Endodermal cell (in vitro differentiated cells): ENCODE results near the gene PEX11G. TPM values are rescaled to one million over a fixed set of nuclear protein-coding genes. Genes with fewer than 3 reads are reported as not detected.

Experiments
- DNase-seq: peaks from one replicate; pipeline ENCODE4 v3.0.0-alpha.2; 2017
- H3K27ac ChIP-seq: 2 replicates; pipeline ENCODE4 v1.5.1; 2013; ENCODE audit warnings: mild to moderate bottlenecking, low read depth, low read length, moderate library complexity
- H3K27me3 ChIP-seq: 2 replicates; pipeline ENCODE4 v1.6.1; 2013; ENCODE audit warnings: mild to moderate bottlenecking, low read length, moderate library complexity; ENCODE audit not compliant: insufficient read depth, control insufficient read depth, poor library complexity, severe bottlenecking
- H3K36me3 ChIP-seq: 2 replicates; pipeline ENCODE4 v1.7.0; 2013; ENCODE audit warnings: mild to moderate bottlenecking, low read length, moderate library complexity; ENCODE audit not compliant: control insufficient read depth, insufficient read depth
- H3K4me1 ChIP-seq: one replicate; pipeline ENCODE4 v1.7.0; 2013; ENCODE audit warnings: low read length; ENCODE audit not compliant: control insufficient read depth, insufficient read depth
- H3K4me3 ChIP-seq: 2 replicates; pipeline ENCODE4 v1.5.1; 2013; ENCODE audit warnings: mild to moderate bottlenecking, low read length, moderate library complexity
- H3K9ac ChIP-seq: 2 replicates; pipeline ENCODE4 v1.6.1; 2013; ENCODE audit warnings: mild to moderate bottlenecking, low read length, moderate library complexity; ENCODE audit not compliant: poor library complexity, severe bottlenecking; ENCODE audit errors: extremely low read depth
- H3K9me3 ChIP-seq: 2 replicates; pipeline ENCODE4 v1.6.1; 2013; ENCODE audit warnings: mild to moderate bottlenecking, low read length, moderate library complexity; ENCODE audit not compliant: control insufficient read depth
- H3K27ac Mint-ChIP-seq: 2 replicates; pipeline ENCODE4 v1.8.0; 2020; ENCODE audit warnings: mixed read lengths
- H3K27me3 Mint-ChIP-seq: 2 replicates; pipeline ENCODE4 v1.8.0; 2021; ENCODE audit warnings: mild to moderate bottlenecking, mixed read lengths; ENCODE audit not compliant: insufficient read depth
- H3K36me3 Mint-ChIP-seq: 2 replicates; pipeline ENCODE4 v1.8.0; 2020; ENCODE audit warnings: low read depth, mixed read lengths
- H3K4me1 Mint-ChIP-seq: 2 replicates; pipeline ENCODE4 v1.8.0; 2020; ENCODE audit warnings: mixed read lengths
- H3K4me3 Mint-ChIP-seq: 2 replicates; pipeline ENCODE4 v1.8.0; 2020; ENCODE audit warnings: mild to moderate bottlenecking, moderate library complexity, mixed read lengths
- H3K9me3 Mint-ChIP-seq: 2 replicates; pipeline ENCODE4 v1.8.0; 2020; ENCODE audit warnings: mild to moderate bottlenecking, mixed read lengths
- WGBS, 2 experiments: methylation state at CpG; one replicate each; pipeline versions ENCODE4 v1.1.5 to v1.1.7; 2013; ENCODE audit warnings: missing lambda C conversion rate in 2 of 2, mixed read lengths in 1 of 2; ENCODE audit not compliant: insufficient coverage in 1 of 2, insufficient read length in 1 of 2; 5-methylcytosine and 5-hydroxymethylcytosine counted together
- total RNA-seq, 2 donors: library from RNA; stranded (reverse); fragmentation: NEBNext Ultra II Directional in 1 of 2; extraction: Animal tissue kit (Norgen Biotek cat#: 25700) in 1 of 2; gene quantifications; 2 replicates in 1 of 2; 3 replicates in 1 of 2; pipeline ENCODE4 v1.2.1, GENCODE V29; 2021
- TF ChIP-seq, protein P1 (sequence below): fragments of 200-600 bp; sonication (generic); conservative IDR thresholded peaks from 2 replicates; pipeline ENCODE4 v1.5.0; 2021; ENCODE audit warnings: antibody characterized with exemption, mild to moderate bottlenecking

PEX11G gene
- total RNA-seq, 2 donors from 2014 or later: 2.6 to 3.0 TPM

DNA sequence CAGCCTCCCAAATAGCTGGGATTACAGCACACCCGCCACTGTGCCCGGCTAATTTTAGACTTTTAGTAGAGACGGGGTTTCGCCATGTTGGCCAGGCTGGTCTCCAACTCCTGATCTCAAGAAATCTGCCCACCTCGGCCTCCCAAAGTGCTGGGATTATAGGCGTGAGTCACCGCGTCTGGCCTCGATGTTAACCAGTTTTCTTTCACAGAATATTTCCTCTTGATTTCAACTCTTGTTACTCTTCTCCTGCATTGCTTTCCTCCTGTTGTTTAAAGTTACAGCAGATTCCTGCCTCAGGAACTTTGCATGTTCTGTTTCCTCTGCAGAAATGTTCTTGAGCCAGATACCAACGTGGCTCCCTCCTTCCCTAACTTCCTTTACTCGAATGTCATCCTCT is 3.7 kb upstream of the PEX11G start:
- Histone ChIP-seq H3K9me3 (no peaks in the 10 kb centered on the region), H3K27me3 (peaks cover 5% of the 10 kb centered on the region), H3K4me3 (no peak overlapping the region), H3K9ac (no peak overlapping the region), H3K36me3 (no peaks in the 10 kb centered on the region), H3K27ac (no peak overlapping the region), H3K4me1 (peaks cover 7% of the 10 kb centered on the region)
- H3K36me3 Mint-ChIP-seq: no peaks in the 10 kb centered on the region
- H3K27ac Mint-ChIP-seq: no peak overlapping the region
- TF ChIP-seq, protein P1, sequence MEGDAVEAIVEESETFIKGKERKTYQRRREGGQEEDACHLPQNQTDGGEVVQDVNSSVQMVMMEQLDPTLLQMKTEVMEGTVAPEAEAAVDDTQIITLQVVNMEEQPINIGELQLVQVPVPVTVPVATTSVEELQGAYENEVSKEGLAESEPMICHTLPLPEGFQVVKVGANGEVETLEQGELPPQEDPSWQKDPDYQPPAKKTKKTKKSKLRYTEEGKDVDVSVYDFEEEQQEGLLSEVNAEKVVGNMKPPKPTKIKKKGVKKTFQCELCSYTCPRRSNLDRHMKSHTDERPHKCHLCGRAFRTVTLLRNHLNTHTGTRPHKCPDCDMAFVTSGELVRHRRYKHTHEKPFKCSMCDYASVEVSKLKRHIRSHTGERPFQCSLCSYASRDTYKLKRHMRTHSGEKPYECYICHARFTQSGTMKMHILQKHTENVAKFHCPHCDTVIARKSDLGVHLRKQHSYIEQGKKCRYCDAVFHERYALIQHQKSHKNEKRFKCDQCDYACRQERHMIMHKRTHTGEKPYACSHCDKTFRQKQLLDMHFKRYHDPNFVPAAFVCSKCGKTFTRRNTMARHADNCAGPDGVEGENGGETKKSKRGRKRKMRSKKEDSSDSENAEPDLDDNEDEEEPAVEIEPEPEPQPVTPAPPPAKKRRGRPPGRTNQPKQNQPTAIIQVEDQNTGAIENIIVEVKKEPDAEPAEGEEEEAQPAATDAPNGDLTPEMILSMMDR: no peak
- WGBS, 2 experiments: 85 to 86% methylated on average over 11 of the region's 11 CpGs
- H3K4me1 Mint-ChIP-seq: peaks cover 7% of the 10 kb centered on the region
- H3K27me3 Mint-ChIP-seq: peaks cover 16% of the 10 kb centered on the region
- DNase-seq: no peak
- no peak overlapping the region for H3K4me3 Mint-ChIP-seq
- H3K9me3 Mint-ChIP-seq: no peaks in the 10 kb centered on the region

DNA sequence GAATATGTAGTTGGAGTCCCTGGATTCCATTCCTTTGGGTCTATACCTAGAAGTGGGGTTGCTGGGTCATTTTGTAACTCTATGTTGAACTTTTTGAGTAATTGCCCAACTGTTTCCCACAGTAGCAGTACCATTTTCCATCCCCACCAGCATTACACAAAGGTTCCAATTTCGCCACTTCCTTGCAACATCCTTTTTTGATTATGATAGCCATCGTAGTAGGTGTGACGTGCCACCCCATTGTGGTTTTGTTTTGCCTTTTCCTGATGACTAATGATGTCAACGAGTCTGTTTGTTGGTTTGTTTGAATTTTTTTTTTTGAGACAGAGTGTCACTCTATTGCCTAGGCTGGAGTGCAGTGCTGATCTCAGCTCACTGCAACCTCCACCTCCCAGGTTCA is 3.3 kb upstream of the PEX11G start:
- peaks cover 13% of the 10 kb centered on the region for H3K27me3 Mint-ChIP-seq
- H3K9me3 Mint-ChIP-seq: no peaks in the 10 kb centered on the region
- 80 to 86% methylated on average over 1 to 4 of the region's 4 CpGs for WGBS, 2 experiments
- Histone ChIP-seq H3K27ac (no peak overlapping the region), H3K4me1 (peaks cover 7% of the 10 kb centered on the region), H3K27me3 (peaks cover 4% of the 10 kb centered on the region), H3K9me3 (no peaks in the 10 kb centered on the region), H3K9ac (no peak overlapping the region), H3K4me3 (no peak overlapping the region), H3K36me3 (no peaks in the 10 kb centered on the region)
- H3K27ac Mint-ChIP-seq: no peak overlapping the region
- DNase-seq: no peak
- H3K36me3 Mint-ChIP-seq: no peaks in the 10 kb centered on the region
- H3K4me3 Mint-ChIP-seq: no peak overlapping the region
- TF ChIP-seq, protein P1: no peak
- peaks cover 7% of the 10 kb centered on the region for H3K4me1 Mint-ChIP-seq

DNA sequence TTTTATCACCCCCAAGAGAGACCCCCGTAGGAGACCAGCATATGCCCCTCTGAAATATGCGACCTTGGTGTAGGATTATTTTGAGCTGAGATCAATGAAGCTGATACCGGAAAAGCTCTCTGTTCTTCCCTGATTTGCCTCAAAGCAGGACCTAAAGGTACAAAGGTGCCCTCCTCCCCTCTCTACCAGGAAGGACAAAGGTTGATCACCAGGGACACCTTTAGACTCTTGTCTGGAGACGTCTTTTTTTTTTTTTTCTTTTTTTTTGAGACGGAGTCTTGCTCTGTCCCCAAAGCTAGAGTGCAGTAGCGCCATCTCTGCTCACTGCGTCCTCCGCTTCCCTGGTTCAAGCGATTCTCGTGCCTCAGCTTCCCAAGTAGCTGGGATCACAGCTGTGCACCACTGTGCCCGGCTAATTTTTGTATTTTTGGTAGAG is 792 bp upstream of the PEX11G start:
- TF ChIP-seq, protein P1: no peak
- Mint-ChIP-seq H3K9me3 (no peaks in the 10 kb centered on the region), H3K4me3 (peak overlapping the region; percentile 61), H3K27ac (peak overlapping the region; percentile 93), H3K27me3 (no peaks in the 10 kb centered on the region), H3K4me1 (peaks cover 7% of the 10 kb centered on the region), H3K36me3 (no peaks in the 10 kb centered on the region)
- H3K36me3 ChIP-seq: no peaks in the 10 kb centered on the region
- H3K9me3 ChIP-seq: no peaks in the 10 kb centered on the region
- no peak overlapping the region for H3K27ac ChIP-seq
- peak overlapping the region; percentile 67 for H3K4me3 ChIP-seq
- H3K27me3 ChIP-seq: no peaks in the 10 kb centered on the region
- H3K9ac ChIP-seq: no peak overlapping the region
- peaks cover 7% of the 10 kb centered on the region for H3K4me1 ChIP-seq
- 86 to 87% methylated on average over 11 of the region's 11 CpGs for WGBS, 2 experiments
- peak; percentile 57 for DNase-seq
